H1 (cell line): ENCODE data around the gene OST4. TPM values are rescaled to one million over a fixed set of nuclear protein-coding genes. Genes with fewer than 3 reads are reported as not detected.

Source experiments
- CTCF ChIA-PET: fragments of 300-600 bp; sonication (Branson Sonifier 250); formaldehyde crosslinking; loops from one replicate; lab custom pipeline; 2021; ENCODE audit not compliant: partially characterized antibody; lab: Charles Lee
- POLR2A ChIA-PET: fragments of 300-600 bp; sonication (Branson Sonifier 250); formaldehyde crosslinking; loops from one replicate; lab custom pipeline; 2021; ENCODE audit warnings: inconsistent platforms; ENCODE audit not compliant: partially characterized antibody; lab: Charles Lee
- DNase-seq, 2 experiments: peaks; one replicate each; pipeline versions ENCODE4 v3.0.0 to v3.0.0-alpha.2; 2010 to 2022; ENCODE audit warnings: low spot score in 2 of 2, low read depth in 1 of 2, mixed read lengths in 1 of 2
- FAIRE-seq: peaks from 2 replicates; lab custom pipeline; 2011; peaks lifted over from hg19 to GRCh38; lab: Jason Lieb, UNC
- H2AFZ ChIP-seq: 2 replicates; pipeline ENCODE4 v1.8.1; 2012; ENCODE audit warnings: low read length, inconsistent platforms
- H2AK5ac ChIP-seq: 2 replicates; pipeline ENCODE4 v1.6.1; 2013; ENCODE audit warnings: low read depth, low read length
- H2BK120ac ChIP-seq: replicated peaks from 2 replicates; pipeline ENCODE3; 2013; ENCODE audit warnings: low read depth, low read length, inconsistent platforms
- H2BK12ac ChIP-seq: 2 replicates; pipeline ENCODE4 v1.6.1; 2013; ENCODE audit warnings: low read depth, low read length
- H2BK15ac ChIP-seq: 2 replicates; pipeline ENCODE4 v1.6.1; 2013; ENCODE audit warnings: low read length
- H2BK20ac ChIP-seq: 2 replicates; pipeline ENCODE4 v1.6.1; 2013; ENCODE audit warnings: low read length
- H2BK5ac ChIP-seq: 2 replicates; pipeline ENCODE4 v1.6.1; 2013; ENCODE audit warnings: low read depth, low read length
- H3K14ac ChIP-seq: 2 replicates; pipeline ENCODE4 v1.6.1; 2013; ENCODE audit warnings: inconsistent platforms; ENCODE audit not compliant: insufficient read length
- H3K18ac ChIP-seq: 2 replicates; pipeline ENCODE4 v1.6.1; 2013; ENCODE audit warnings: low read length; ENCODE audit errors: extremely low read depth
- H3K23ac ChIP-seq: 2 replicates; pipeline ENCODE4 v1.6.1; 2013; ENCODE audit warnings: inconsistent platforms; ENCODE audit not compliant: insufficient read length
- H3K23me2 ChIP-seq: 2 replicates; pipeline ENCODE4 v1.6.1; 2013; ENCODE audit warnings: low read depth, low read length
- H3K27ac ChIP-seq: 2 replicates; pipeline ENCODE4 v1.6.1; 2011; ENCODE audit warnings: low read depth, low read length, inconsistent platforms
- H3K27me3 ChIP-seq, 4 experiments: replicated peaks in 1 of 4; 1 replicate in 1 of 4; 2 replicates in 3 of 4; pipeline versions ENCODE4 v1.6.1 to v1.8.1; 2011 to 2013; ENCODE audit warnings: low read length in 3 of 4, mild to moderate bottlenecking in 3 of 4, inconsistent platforms in 2 of 4, mixed read lengths in 2 of 4, moderate library complexity in 1 of 4; ENCODE audit not compliant: control insufficient read depth in 3 of 4, insufficient read depth in 3 of 4; ENCODE audit errors: extremely low read depth in 1 of 4
- H3K36me3 ChIP-seq, 4 experiments: 2 replicates each; pipeline versions ENCODE4 v1.6.1 to v1.8.1; 2011 to 2013; ENCODE audit warnings: mild to moderate bottlenecking in 4 of 4, low read length in 3 of 4, moderate library complexity in 2 of 4, control low read depth in 1 of 4, inconsistent platforms in 1 of 4; ENCODE audit not compliant: insufficient read depth in 4 of 4, control insufficient read depth in 2 of 4
- H3K4ac ChIP-seq: replicated peaks from 2 replicates; pipeline ENCODE3; 2013; ENCODE audit warnings: low read length, low read depth, mixed read lengths, inconsistent platforms; ENCODE audit not compliant: insufficient read length
- H3K4me1 ChIP-seq, 4 experiments: replicated peaks in 1 of 4; 1 replicate in 1 of 4; 2 replicates in 3 of 4; pipeline versions ENCODE4 v1.6.1 to v1.8.1; 2011 to 2013; ENCODE audit warnings: low read length in 3 of 4, inconsistent platforms in 2 of 4, mixed read lengths in 1 of 4; ENCODE audit not compliant: insufficient read depth in 4 of 4, control insufficient read depth in 3 of 4
- H3K4me2 ChIP-seq, 2 experiments: 2 replicates each; pipeline versions ENCODE4 v1.6.1 to v1.8.1; 2011 to 2013; ENCODE audit warnings: low read depth in 2 of 2, low read length in 2 of 2, control low read depth in 1 of 2, inconsistent platforms in 1 of 2, mild to moderate bottlenecking in 1 of 2; ENCODE audit not compliant: insufficient read depth in 1 of 2
- H3K4me3 ChIP-seq, 4 experiments: fragments of 200-600, 300-600 bp in 1 of 4; sonication (generic), shearing (Covaris generic), sonication (Bioruptor Twin) in 1 of 4; 2 replicates each; pipeline versions ENCODE4 v1.5.1 to v1.8.1; 2011 to 2016; ENCODE audit warnings: low read length in 4 of 4, low read depth in 3 of 4, control low read depth in 2 of 4, inconsistent platforms in 2 of 4, mild to moderate bottlenecking in 2 of 4, mixed read lengths in 1 of 4, moderate library complexity in 1 of 4; ENCODE audit not compliant: insufficient read depth in 2 of 4; ENCODE audit errors: extremely low read depth in 1 of 4
- H3K56ac ChIP-seq: replicated peaks from 2 replicates; pipeline ENCODE3; 2013; ENCODE audit warnings: low read depth, mild to moderate bottlenecking, mixed read lengths, low read length, inconsistent platforms; ENCODE audit not compliant: insufficient read length
- H3K79me1 ChIP-seq: 2 replicates; pipeline ENCODE4 v1.6.1; 2013; ENCODE audit warnings: low read depth, low read length, control low read depth
- H3K79me2 ChIP-seq, 2 experiments: 2 replicates each; pipeline versions ENCODE4 v1.6.1 to v1.8.1; 2012 to 2013; ENCODE audit warnings: low read length in 2 of 2, mild to moderate bottlenecking in 2 of 2, inconsistent platforms in 1 of 2; ENCODE audit not compliant: insufficient read depth in 2 of 2, control insufficient read depth in 1 of 2
- H3K9ac ChIP-seq, 4 experiments: replicated peaks in 1 of 4; 1 replicate in 1 of 4; 2 replicates in 3 of 4; pipeline versions ENCODE4 v1.6.1 to v1.8.1; 2011 to 2013; ENCODE audit warnings: low read depth in 3 of 4, low read length in 3 of 4, control low read depth in 2 of 4, mild to moderate bottlenecking in 2 of 4, moderate library complexity in 2 of 4, inconsistent platforms in 1 of 4; ENCODE audit errors: extremely low read depth in 1 of 4
- H3K9me3 ChIP-seq, 2 experiments: 2 replicates each; pipeline versions ENCODE4 v1.6.1 to v1.8.1; 2012 to 2013; ENCODE audit warnings: mild to moderate bottlenecking in 2 of 2, moderate library complexity in 2 of 2, control low read depth in 1 of 2, inconsistent platforms in 1 of 2, low read depth in 1 of 2, low read length in 1 of 2, mixed read lengths in 1 of 2; ENCODE audit not compliant: insufficient read depth in 2 of 2
- H4K20me1 ChIP-seq, 2 experiments: replicated peaks in 1 of 2; 2 replicates each; pipeline versions ENCODE3 to v1.8.1; 2011 to 2013; ENCODE audit warnings: inconsistent platforms in 2 of 2, low read length in 2 of 2, mild to moderate bottlenecking in 1 of 2; ENCODE audit not compliant: insufficient read depth in 2 of 2, control insufficient read depth in 1 of 2
- H4K5ac ChIP-seq: 2 replicates; pipeline ENCODE4 v1.6.1; 2013; ENCODE audit warnings: low read length, low read depth, mixed read lengths, inconsistent platforms; ENCODE audit not compliant: insufficient read length
- H4K8ac ChIP-seq: 2 replicates; pipeline ENCODE4 v1.8.0; 2013; ENCODE audit warnings: mild to moderate bottlenecking, moderate library complexity, low read length, inconsistent platforms; ENCODE audit not compliant: insufficient read depth; ENCODE audit errors: extremely low read depth
- H4K91ac ChIP-seq: replicated peaks from 2 replicates; pipeline ENCODE3; 2013; ENCODE audit warnings: low read length, mixed read lengths, inconsistent platforms; ENCODE audit not compliant: insufficient read length
- ASH2L ChIP-seq: fragments of 200-600, 300-600 bp; sonication (generic); IDR thresholded peaks from one replicate; pipeline ENCODE4 v1.7.1; 2017; ENCODE audit warnings: low read length
- BCL11A ChIP-seq, 2 experiments: IDR thresholded peaks; one replicate each; pipeline ENCODE4 v1.6.1; 2011; ENCODE audit warnings: low read depth in 2 of 2, low read length in 2 of 2, mild to moderate bottlenecking in 2 of 2
- CHD2 ChIP-seq: IDR thresholded peaks from 2 replicates; pipeline ENCODE4 v1.6.1; 2012; ENCODE audit warnings: low read length, improper control_type of control experiment
- CREB1 ChIP-seq: IDR thresholded peaks from 2 replicates; pipeline ENCODE4 v1.6.1; 2012; ENCODE audit warnings: inconsistent platforms
- EGR1 ChIP-seq: IDR thresholded peaks from 2 replicates; pipeline ENCODE4 v1.6.1; 2011; ENCODE audit warnings: low read depth, low read length, borderline replicate concordance
- GTF2F1 ChIP-seq: IDR thresholded peaks from 2 replicates; pipeline ENCODE4 v1.6.1; 2012; ENCODE audit warnings: low read depth, low read length, improper control_type of control experiment, borderline replicate concordance
- KDM1A ChIP-seq: fragments of 200-600, 300-600 bp; sonication (generic); IDR thresholded peaks from 2 replicates; pipeline ENCODE4 v1.7.1; 2016; ENCODE audit warnings: mild to moderate bottlenecking, low read length, borderline replicate concordance
- KDM4A ChIP-seq: IDR thresholded peaks from one replicate; pipeline ENCODE4 v1.7.1; 2012; ENCODE audit warnings: low read depth, mild to moderate bottlenecking, moderate library complexity, low read length, inconsistent platforms; ENCODE audit not compliant: severe bottlenecking
- KDM5A ChIP-seq: fragments of 200-600 bp; IDR thresholded peaks from 2 replicates; pipeline ENCODE4 v1.7.1; 2012; ENCODE audit warnings: mild to moderate bottlenecking, low read length, inconsistent platforms, mixed read lengths
- NANOG ChIP-seq: IDR thresholded peaks from 2 replicates; pipeline ENCODE4 v1.6.1; 2011; ENCODE audit warnings: low read length, low read depth, mild to moderate bottlenecking, inconsistent platforms; ENCODE audit not compliant: insufficient read depth, poor library complexity, severe bottlenecking
- RFX5 ChIP-seq: IDR thresholded peaks from 2 replicates; pipeline ENCODE4 v1.6.1; 2011; ENCODE audit warnings: low read depth, low read length, improper control_type of control experiment, borderline replicate concordance
- RXRA ChIP-seq: IDR thresholded peaks from 2 replicates; pipeline ENCODE4 v1.6.1; 2011; ENCODE audit warnings: low read depth, mild to moderate bottlenecking, low read length, moderate library complexity; ENCODE audit not compliant: insufficient read depth
- SP2 ChIP-seq: IDR thresholded peaks from 2 replicates; pipeline ENCODE4 v1.6.1; 2012; ENCODE audit warnings: mild to moderate bottlenecking, low read length, inconsistent platforms
- SUZ12 ChIP-seq: fragments of 200-600 bp; sonication (generic); IDR thresholded peaks from 2 replicates; pipeline ENCODE4 v1.6.1; 2012; ENCODE audit warnings: mild to moderate bottlenecking, inconsistent platforms, low read length, moderate library complexity, mixed read lengths
- TBP ChIP-seq: IDR thresholded peaks from 2 replicates; pipeline ENCODE4 v1.6.1; 2011; ENCODE audit warnings: low read depth, low read length, improper control_type of control experiment
- WGBS, 2 experiments: shearing (Covaris generic) in 1 of 2; methylation state at CpG; one replicate each; pipeline versions ENCODE4 v1.1.6 to v1.1.7; 2013 to 2015; ENCODE audit warnings: low lambda C conversion rate in 2 of 2, mixed read lengths in 2 of 2, inconsistent platforms in 1 of 2, low coverage in 1 of 2, missing lambda C conversion rate in 1 of 2; ENCODE audit not compliant: insufficient replicate concordance in 2 of 2, insufficient coverage in 1 of 2, insufficient read length in 1 of 2; ENCODE audit errors: extremely low coverage in 1 of 2, missing lambda C conversion rate in 1 of 2; 5-methylcytosine and 5-hydroxymethylcytosine counted together
- polyA plus RNA-seq, 7 experiments: library from polyadenylated mRNA; depleted of rRNA in 3 of 7; stranded (reverse) in 5 of 7; unstranded in 2 of 7; fragments of >200 nt in 5 of 7; fragments of 200-250 nt in 2 of 7; gene quantifications; 1 replicate in 5 of 7; 2 replicates in 1 of 7; 4 replicates in 1 of 7; pipeline versions ENCODE4 v1.2.1 to v1.2.3, GENCODE V29; 2011 to 2013; ENCODE audit warnings: missing spikeins in 2 of 7, mixed read lengths in 2 of 7
- total RNA-seq: library from RNA; stranded (reverse); fragmentation: NEBNext Ultra II Directional; extraction: Animal tissue kit (Norgen Biotek cat#: 25700); gene quantifications from 2 replicates; pipeline ENCODE4 v1.2.1, GENCODE V29; 2021

Gene OST4
- total and polyA plus RNA-seq, 2 of the 8 experiments (the other 6 are each of a cell fraction or from before 2014, with no cell fraction given), result 225 to 865 TPM

DNA sequence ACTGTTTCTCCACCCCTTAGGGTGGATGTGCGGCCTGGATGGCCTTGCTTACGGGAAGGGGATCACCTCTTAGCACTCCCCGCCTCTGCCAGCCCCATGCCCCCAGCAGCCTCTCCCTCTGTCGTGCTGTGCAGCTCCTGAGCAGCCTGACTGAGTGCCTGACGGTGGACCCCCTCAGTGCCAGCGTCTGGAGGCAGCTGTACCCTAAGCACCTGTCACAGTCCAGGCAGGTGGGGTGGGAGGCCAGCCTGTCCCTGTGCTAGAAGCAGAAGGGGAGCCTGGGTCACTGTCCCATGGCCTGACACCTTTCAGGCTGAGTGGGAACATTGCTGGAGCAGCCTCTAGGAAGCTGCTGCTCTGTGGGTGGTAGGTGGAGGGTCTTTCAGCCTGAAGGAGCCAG lies 33.4 kb downstream of the OST4 start:
- Histone ChIP-seq H2BK5ac (no peak overlapping the region), H4K5ac (no peak overlapping the region), H2AFZ (no peak overlapping the region), H2BK12ac (no peak overlapping the region), H3K4me3 (no peak overlapping the region), H3K36me3 (peaks cover 22 to 55% (median 42%) of the 10 kb centered on the region in 4 experiments; a peak in 7 of 8 replicates), H3K79me2 (peaks cover 0 to 11% of the 10 kb centered on the region in 2 experiments; a peak in 1 of 4 replicates), H3K4me2 (no peak overlapping the region), H2AK5ac (no peak overlapping the region), H3K79me1 (no peaks in the 10 kb centered on the region; the same call in none of the 2 replicates), H4K8ac (no peak overlapping the region), H3K18ac (no peak overlapping the region), H3K9ac (no peak overlapping the region), H3K9me3 (no peaks in the 10 kb centered on the region), H3K4ac (no peak overlapping the region), H2BK120ac (no peak overlapping the region), H4K91ac (no peak overlapping the region), H3K23me2 (peaks cover 4% of the 10 kb centered on the region), H3K27ac (no peak overlapping the region), H3K14ac (no peak overlapping the region), H3K23ac (no peak overlapping the region), H2BK20ac (no peak overlapping the region), H2BK15ac (no peak overlapping the region), H3K56ac (no peak overlapping the region), H4K20me1 (peaks cover 2 to 6% of the 10 kb centered on the region in 2 experiments), H3K27me3 (no peaks in the 10 kb centered on the region), H3K4me1 (peaks cover 0 to 6% (median 0%) of the 10 kb centered on the region in 4 experiments; a peak in 3 of 7 replicates)
- no peak for DNase-seq
- ChIA-PET POLR2A (interaction anchor here (1.2 to 6.0 kb wide), 3 partner anchors 12 to 18 kb away, joined by 3 to 42 read pairs (median 5); partner anchors contain the start of gene AGBL5), CTCF (interaction anchor here (1.2 to 7.3 kb wide), 4 partner anchors 13 to 192 kb away, joined by 3 to 41 read pairs (median 4); no protein-coding TSS in a partner anchor)
- WGBS, 2 experiments, result 89% methylated on average over 6 of the region's 6 CpGs; no CpG with 5 or more reads in 1 of the 2 experiments
- no peak for FAIRE-seq
- TF ChIP-seq CREB1 (no peak), CHD2 (no peak), RFX5 (no peak), RXRA (no peak), NANOG (no peak), KDM4A (no peak), ASH2L (no peak), KDM5A (no peak), TBP (no peak), SUZ12 (no peak), GTF2F1 (no peak), BCL11A (IDR thresholded peaks at IDR 0.05; ENCODE audit: low read depth in 2 of 2, low read length in 2 of 2) (no peak), SP2 (no peak), KDM1A (no peak), EGR1 (no peak)
